ENCODE data around the gene TAC3.
"Not testable (repeated sequence)": the region's sequence is repeated elsewhere in the genome, so short reads cannot be mapped to it uniquely, and the experiment has no call there.

GRCh38 chr12:56963557-56963956 lies 52.8 kb downstream of the TAC3 start:
- TF ChIP-seq, protein P1, sequence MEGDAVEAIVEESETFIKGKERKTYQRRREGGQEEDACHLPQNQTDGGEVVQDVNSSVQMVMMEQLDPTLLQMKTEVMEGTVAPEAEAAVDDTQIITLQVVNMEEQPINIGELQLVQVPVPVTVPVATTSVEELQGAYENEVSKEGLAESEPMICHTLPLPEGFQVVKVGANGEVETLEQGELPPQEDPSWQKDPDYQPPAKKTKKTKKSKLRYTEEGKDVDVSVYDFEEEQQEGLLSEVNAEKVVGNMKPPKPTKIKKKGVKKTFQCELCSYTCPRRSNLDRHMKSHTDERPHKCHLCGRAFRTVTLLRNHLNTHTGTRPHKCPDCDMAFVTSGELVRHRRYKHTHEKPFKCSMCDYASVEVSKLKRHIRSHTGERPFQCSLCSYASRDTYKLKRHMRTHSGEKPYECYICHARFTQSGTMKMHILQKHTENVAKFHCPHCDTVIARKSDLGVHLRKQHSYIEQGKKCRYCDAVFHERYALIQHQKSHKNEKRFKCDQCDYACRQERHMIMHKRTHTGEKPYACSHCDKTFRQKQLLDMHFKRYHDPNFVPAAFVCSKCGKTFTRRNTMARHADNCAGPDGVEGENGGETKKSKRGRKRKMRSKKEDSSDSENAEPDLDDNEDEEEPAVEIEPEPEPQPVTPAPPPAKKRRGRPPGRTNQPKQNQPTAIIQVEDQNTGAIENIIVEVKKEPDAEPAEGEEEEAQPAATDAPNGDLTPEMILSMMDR (conservative IDR thresholded peaks at IDR 0.05; ENCODE audit: low read depth, low read length), result not testable (repeated sequence)
- TF ChIP-seq EZH2phosphoT487 (IDR thresholded peaks at IDR 0.05; ENCODE audit: borderline replicate concordance, low read length); EZH2 (IDR thresholded peaks at IDR 0.05; ENCODE audit: low read length, unreplicated experiment): not testable (repeated sequence)
